Suprapubic skin (tissue), 3 donors: ENCODE measurements around the gene SLC43A1.

Experiments used
- POLR2A ChIP-seq, 2 donors: fragments of 450-650 bp; IDR thresholded peaks; one replicate each; pipeline ENCODE4 v1.6.1; 2017; ENCODE audit warnings: antibody characterized with exemption in 2 of 2, mild to moderate bottlenecking in 2 of 2, moderate library complexity in 2 of 2
- TF ChIP-seq, protein P1 (sequence below), 2 donors: fragments of 200-600 bp in 1 of 2; fragments of 450-650 bp in 1 of 2; sonication (generic) in 1 of 2; IDR thresholded peaks; one replicate each; pipeline ENCODE4 v1.5.1; 2016 to 2019; ENCODE audit warnings: antibody characterized with exemption in 2 of 2, mild to moderate bottlenecking in 1 of 2, moderate library complexity in 1 of 2

DNA sequence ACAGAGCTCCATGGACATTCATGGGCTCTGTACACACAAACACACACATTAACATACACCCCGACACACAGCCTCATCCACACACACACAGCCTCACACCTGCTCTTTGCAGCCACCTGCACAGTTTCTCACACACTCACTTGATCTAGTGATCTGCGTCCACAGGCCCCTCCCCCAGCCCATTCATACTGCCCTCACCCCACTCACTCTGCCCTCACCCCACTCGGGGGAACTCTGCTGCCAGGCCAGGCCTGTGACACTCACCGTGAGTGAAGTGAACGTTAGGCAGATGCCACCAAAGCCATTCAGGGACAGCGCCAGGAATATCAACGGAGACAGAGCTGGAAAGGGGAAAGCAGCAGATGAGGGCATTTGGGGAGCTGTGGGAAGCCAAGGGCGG, 15.0 kb downstream of the SLC43A1 start:
- TF ChIP-seq, protein P1, sequence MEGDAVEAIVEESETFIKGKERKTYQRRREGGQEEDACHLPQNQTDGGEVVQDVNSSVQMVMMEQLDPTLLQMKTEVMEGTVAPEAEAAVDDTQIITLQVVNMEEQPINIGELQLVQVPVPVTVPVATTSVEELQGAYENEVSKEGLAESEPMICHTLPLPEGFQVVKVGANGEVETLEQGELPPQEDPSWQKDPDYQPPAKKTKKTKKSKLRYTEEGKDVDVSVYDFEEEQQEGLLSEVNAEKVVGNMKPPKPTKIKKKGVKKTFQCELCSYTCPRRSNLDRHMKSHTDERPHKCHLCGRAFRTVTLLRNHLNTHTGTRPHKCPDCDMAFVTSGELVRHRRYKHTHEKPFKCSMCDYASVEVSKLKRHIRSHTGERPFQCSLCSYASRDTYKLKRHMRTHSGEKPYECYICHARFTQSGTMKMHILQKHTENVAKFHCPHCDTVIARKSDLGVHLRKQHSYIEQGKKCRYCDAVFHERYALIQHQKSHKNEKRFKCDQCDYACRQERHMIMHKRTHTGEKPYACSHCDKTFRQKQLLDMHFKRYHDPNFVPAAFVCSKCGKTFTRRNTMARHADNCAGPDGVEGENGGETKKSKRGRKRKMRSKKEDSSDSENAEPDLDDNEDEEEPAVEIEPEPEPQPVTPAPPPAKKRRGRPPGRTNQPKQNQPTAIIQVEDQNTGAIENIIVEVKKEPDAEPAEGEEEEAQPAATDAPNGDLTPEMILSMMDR (IDR thresholded peaks at IDR 0.05), result no peak
- TF ChIP-seq POLR2A (IDR thresholded peaks at IDR 0.05), result no peak
